Measurements from ENCODE around the gene PRKAA2.

DNA sequence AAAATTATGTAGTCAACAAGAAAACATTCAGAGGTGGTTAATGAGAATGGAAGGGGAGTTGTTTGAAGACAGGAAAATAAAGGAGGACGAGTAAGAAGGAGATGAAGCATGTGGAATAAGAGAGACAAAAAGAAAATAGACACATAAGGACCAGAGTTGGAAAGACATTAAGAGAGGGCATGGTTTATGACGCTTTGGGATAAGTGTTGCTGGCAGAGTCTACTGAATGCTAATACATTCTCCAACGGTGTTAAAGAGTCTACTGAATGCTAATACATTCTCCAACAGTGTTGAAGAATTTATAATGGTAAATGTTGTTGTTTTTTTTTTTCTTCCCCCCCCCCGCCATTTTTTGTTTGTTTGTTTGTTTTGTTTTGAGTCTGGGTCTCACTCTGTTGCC lies 13.1 kb downstream of the PRKAA2 start:
- no peak for TF ChIP-seq CREM (IDR thresholded peaks at IDR 0.05; ENCODE audit: low read depth)
- no peak for TF ChIP-seq ZNF274 (IDR thresholded peaks at IDR 0.05; ENCODE audit: insufficient read depth, insufficient read length)
- TF ChIP-seq, protein P1, sequence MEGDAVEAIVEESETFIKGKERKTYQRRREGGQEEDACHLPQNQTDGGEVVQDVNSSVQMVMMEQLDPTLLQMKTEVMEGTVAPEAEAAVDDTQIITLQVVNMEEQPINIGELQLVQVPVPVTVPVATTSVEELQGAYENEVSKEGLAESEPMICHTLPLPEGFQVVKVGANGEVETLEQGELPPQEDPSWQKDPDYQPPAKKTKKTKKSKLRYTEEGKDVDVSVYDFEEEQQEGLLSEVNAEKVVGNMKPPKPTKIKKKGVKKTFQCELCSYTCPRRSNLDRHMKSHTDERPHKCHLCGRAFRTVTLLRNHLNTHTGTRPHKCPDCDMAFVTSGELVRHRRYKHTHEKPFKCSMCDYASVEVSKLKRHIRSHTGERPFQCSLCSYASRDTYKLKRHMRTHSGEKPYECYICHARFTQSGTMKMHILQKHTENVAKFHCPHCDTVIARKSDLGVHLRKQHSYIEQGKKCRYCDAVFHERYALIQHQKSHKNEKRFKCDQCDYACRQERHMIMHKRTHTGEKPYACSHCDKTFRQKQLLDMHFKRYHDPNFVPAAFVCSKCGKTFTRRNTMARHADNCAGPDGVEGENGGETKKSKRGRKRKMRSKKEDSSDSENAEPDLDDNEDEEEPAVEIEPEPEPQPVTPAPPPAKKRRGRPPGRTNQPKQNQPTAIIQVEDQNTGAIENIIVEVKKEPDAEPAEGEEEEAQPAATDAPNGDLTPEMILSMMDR (IDR thresholded peaks at IDR 0.05 in 2 of 3, conservative IDR thresholded peaks at IDR 0.05 in 1 of 3; ENCODE audit: control insufficient read depth in 2 of 3, extremely low read depth in 1 of 3, insufficient read depth in 1 of 3, low read depth in 3 of 3, low read length in 3 of 3), result no peak
- TF ChIP-seq MEF2A (IDR thresholded peaks at IDR 0.05; ENCODE audit: insufficient read depth, low read depth, low read length), result no peak
- no peak for TF ChIP-seq NR2C1 (IDR thresholded peaks at IDR 0.05)
- TF ChIP-seq SREBF1 (IDR thresholded peaks at IDR 0.05; ENCODE audit: low read length), result no peak

Data from GM12878 (cell line).